Fibroblast of lung (primary cell): ENCODE results near the gene MYO1H. TPM values are rescaled to one million over a fixed set of nuclear protein-coding genes. Genes with fewer than 3 reads are reported as not detected.

Source experiments
- DNase-seq, 2 donors: peaks; one replicate each; pipeline versions ENCODE4 v3.0.0 to v3.0.0-alpha.2; 2010; ENCODE audit warnings: low read depth in 2 of 2
- H2AFZ ChIP-seq: 2 replicates; pipeline ENCODE4 v1.5.1; 2012; ENCODE audit warnings: low read length, control low read depth, inconsistent platforms
- H3K27ac ChIP-seq: 2 replicates; pipeline ENCODE4 v1.5.1; 2011; ENCODE audit warnings: low read length, control low read depth; ENCODE audit not compliant: insufficient read depth
- H3K27me3 ChIP-seq: 2 replicates; pipeline ENCODE4 v1.5.1; 2011; ENCODE audit warnings: mild to moderate bottlenecking, low read length; ENCODE audit not compliant: control insufficient read depth, insufficient read depth
- H3K36me3 ChIP-seq: 2 replicates; pipeline ENCODE4 v1.5.1; 2011; ENCODE audit warnings: low read length; ENCODE audit not compliant: control insufficient read depth, insufficient read depth
- H3K4me1 ChIP-seq: 2 replicates; pipeline ENCODE4 v1.5.1; 2011; ENCODE audit warnings: low read length; ENCODE audit not compliant: control insufficient read depth, insufficient read depth; ENCODE audit errors: extremely low read depth
- H3K4me2 ChIP-seq: 2 replicates; pipeline ENCODE4 v1.5.1; 2011; ENCODE audit warnings: low read length, control low read depth; ENCODE audit not compliant: insufficient read depth; ENCODE audit errors: extremely low read depth
- H3K4me3 ChIP-seq, 4 experiments: fragments of 200-600 bp in 1 of 4; sonication (generic) in 1 of 4; replicated peaks in 1 of 4; 2 replicates each; pipeline ENCODE4 v1.5.1; 2011 to 2016; ENCODE audit warnings: low read length in 4 of 4, low read depth in 3 of 4, mild to moderate bottlenecking in 3 of 4, control low read depth in 2 of 4, inconsistent platforms in 1 of 4, mixed read lengths in 1 of 4; ENCODE audit not compliant: insufficient read depth in 1 of 4; ENCODE audit errors: control extremely low read depth in 1 of 4
- H3K79me2 ChIP-seq: 2 replicates; pipeline ENCODE4 v1.5.1; 2012; ENCODE audit warnings: mild to moderate bottlenecking, low read length, inconsistent platforms; ENCODE audit not compliant: control insufficient read depth, insufficient read depth
- H3K9ac ChIP-seq: 2 replicates; pipeline ENCODE4 v1.5.1; 2011; ENCODE audit warnings: mild to moderate bottlenecking, low read length, control low read depth; ENCODE audit not compliant: insufficient read depth
- H3K9me3 ChIP-seq: 2 replicates; pipeline ENCODE4 v1.5.1; 2012; ENCODE audit warnings: low read depth, low read length; ENCODE audit not compliant: control insufficient read depth, insufficient read depth
- H4K20me1 ChIP-seq: 2 replicates; pipeline ENCODE4 v1.5.1; 2011; ENCODE audit warnings: low read length; ENCODE audit not compliant: control insufficient read depth, insufficient read depth; ENCODE audit errors: extremely low read depth
- EZH2 ChIP-seq: IDR thresholded peaks from 2 replicates; pipeline ENCODE4 v1.5.1; 2012; ENCODE audit warnings: low read length, control low read depth, mild to moderate bottlenecking; ENCODE audit errors: missing control alignments
- polyA plus RNA-seq, 2 donors: library from polyadenylated mRNA; depleted of rRNA in 1 of 2; stranded (reverse) in 1 of 2; unstranded in 1 of 2; fragments of >200 nt; gene quantifications; 2 replicates each; pipeline ENCODE4 v1.2.1, GENCODE V29; 2011 to 2012; ENCODE audit warnings: missing spikeins in 1 of 2
- total RNA-seq: library from RNA; depleted of rRNA; stranded (reverse); fragments of >200 nt; gene quantifications from 2 replicates; pipeline ENCODE4 v1.2.1, GENCODE V29; 2014
- TF ChIP-seq, protein P1 (sequence below), 2 donors: IDR thresholded peaks in 1 of 2; conservative IDR thresholded peaks in 1 of 2; 1 replicate in 1 of 2; 2 replicates in 1 of 2; pipeline ENCODE4 v1.5.1; 2011 to 2012; ENCODE audit warnings: low read length in 2 of 2, control low read depth in 1 of 2, inconsistent platforms in 1 of 2, low read depth in 1 of 2, mild to moderate bottlenecking in 1 of 2

Gene MYO1H
- total and polyA plus RNA-seq, 2 donors (not counting 1 experiment from before 2014, with no cell fraction given), result 0.07 TPM; not detected in 1

DNA sequence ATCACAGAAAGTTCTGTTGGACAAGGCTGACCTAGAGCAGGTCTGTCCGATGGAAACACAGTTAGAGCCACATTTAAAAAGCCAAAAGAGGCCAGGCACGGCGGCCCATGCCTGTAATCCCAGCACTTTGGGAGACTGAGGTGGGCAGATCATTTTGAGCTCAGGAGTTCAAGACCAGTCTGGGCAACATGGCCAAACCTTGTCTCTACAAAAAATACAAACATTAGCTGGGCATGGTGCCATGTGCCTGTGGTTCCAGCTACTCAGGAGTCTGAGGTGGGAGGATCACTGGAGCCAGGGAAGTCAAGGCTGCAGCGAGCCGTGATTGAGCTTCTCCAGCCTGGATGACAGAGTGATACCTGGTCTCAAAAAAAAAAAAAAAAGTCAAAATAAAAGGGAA lies 144.7 kb downstream of the MYO1H start:
- no peak overlapping the region for H3K9ac ChIP-seq
- H3K4me3 ChIP-seq, result no peak overlapping the region
- no peaks in the 10 kb centered on the region for H3K4me1 ChIP-seq
- no peaks in the 10 kb centered on the region for H4K20me1 ChIP-seq
- no peaks in the 10 kb centered on the region for H3K9me3 ChIP-seq
- H3K27ac ChIP-seq, result no peak overlapping the region
- H3K79me2 ChIP-seq, result no peaks in the 10 kb centered on the region
- no peak for DNase-seq
- no peak overlapping the region for H3K4me2 ChIP-seq
- no peaks in the 10 kb centered on the region for H3K27me3 ChIP-seq
- H3K36me3 ChIP-seq, result peaks cover 15% of the 10 kb centered on the region
- no peak overlapping the region for H2AFZ ChIP-seq
- no peak for TF ChIP-seq EZH2
- TF ChIP-seq, protein P1, sequence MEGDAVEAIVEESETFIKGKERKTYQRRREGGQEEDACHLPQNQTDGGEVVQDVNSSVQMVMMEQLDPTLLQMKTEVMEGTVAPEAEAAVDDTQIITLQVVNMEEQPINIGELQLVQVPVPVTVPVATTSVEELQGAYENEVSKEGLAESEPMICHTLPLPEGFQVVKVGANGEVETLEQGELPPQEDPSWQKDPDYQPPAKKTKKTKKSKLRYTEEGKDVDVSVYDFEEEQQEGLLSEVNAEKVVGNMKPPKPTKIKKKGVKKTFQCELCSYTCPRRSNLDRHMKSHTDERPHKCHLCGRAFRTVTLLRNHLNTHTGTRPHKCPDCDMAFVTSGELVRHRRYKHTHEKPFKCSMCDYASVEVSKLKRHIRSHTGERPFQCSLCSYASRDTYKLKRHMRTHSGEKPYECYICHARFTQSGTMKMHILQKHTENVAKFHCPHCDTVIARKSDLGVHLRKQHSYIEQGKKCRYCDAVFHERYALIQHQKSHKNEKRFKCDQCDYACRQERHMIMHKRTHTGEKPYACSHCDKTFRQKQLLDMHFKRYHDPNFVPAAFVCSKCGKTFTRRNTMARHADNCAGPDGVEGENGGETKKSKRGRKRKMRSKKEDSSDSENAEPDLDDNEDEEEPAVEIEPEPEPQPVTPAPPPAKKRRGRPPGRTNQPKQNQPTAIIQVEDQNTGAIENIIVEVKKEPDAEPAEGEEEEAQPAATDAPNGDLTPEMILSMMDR (conservative IDR thresholded peaks at IDR 0.05 in 1 of 2, IDR thresholded peaks at IDR 0.05 in 1 of 2; ENCODE audit: low read depth in 1 of 2, low read length in 2 of 2), result no peak

DNA sequence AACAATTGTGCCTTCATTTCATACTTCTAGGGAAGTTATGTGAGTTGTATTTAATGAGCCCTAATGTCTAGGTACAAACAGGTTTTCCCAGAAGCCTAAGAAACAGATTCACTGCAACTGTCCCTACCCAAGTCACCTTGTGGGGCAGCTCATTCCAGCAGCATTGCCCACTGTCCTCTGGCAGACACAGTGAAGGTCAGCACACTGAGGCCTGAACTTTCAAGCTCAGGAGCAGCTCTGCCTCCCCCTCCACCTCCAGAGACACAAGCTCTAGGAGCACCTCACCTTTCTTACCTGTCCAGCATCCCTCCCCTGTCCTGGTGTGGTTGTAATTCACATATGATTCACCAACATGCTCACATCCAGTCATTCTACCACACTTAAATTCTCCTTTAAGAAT lies 145.4 kb downstream of the MYO1H start:
- no peak overlapping the region for H3K9ac ChIP-seq
- no peak overlapping the region for H2AFZ ChIP-seq
- no peaks in the 10 kb centered on the region for H3K79me2 ChIP-seq
- no peaks in the 10 kb centered on the region for H3K9me3 ChIP-seq
- DNase-seq, result no peak
- no peak overlapping the region for H3K27ac ChIP-seq
- TF ChIP-seq, protein P1 (conservative IDR thresholded peaks at IDR 0.05 in 1 of 2, IDR thresholded peaks at IDR 0.05 in 1 of 2; ENCODE audit: low read depth in 1 of 2, low read length in 2 of 2), result no peak
- TF ChIP-seq EZH2, result no peak
- no peaks in the 10 kb centered on the region for H4K20me1 ChIP-seq
- no peaks in the 10 kb centered on the region for H3K27me3 ChIP-seq
- H3K4me3 ChIP-seq, result no peak overlapping the region
- H3K4me2 ChIP-seq, result no peak overlapping the region
- H3K36me3 ChIP-seq, result peaks cover 15% of the 10 kb centered on the region
- no peaks in the 10 kb centered on the region for H3K4me1 ChIP-seq

DNA sequence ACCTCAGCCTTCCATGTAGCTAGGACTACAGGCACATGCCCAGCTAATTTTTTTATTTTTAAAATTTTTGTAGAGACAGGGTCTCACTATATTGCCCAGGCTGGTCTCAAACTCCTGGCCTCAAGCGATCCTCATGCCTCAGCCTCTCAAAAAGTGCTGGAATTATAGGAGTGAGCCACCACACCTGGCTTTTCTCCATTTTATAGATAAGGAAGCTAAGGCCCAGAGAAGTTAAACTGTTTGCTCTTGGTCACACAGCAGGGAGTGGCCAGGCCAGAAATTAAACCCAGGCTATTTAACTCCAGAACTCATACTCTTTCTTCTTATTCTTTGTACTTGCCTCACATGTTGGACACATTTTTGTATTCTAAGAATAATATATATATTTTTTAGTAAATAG lies 146.2 kb downstream of the MYO1H start:
- Histone ChIP-seq H3K4me1 (no peaks in the 10 kb centered on the region), H4K20me1 (no peaks in the 10 kb centered on the region), H3K27ac (no peak overlapping the region), H2AFZ (no peak overlapping the region), H3K4me3 (no peak overlapping the region), H3K79me2 (no peaks in the 10 kb centered on the region), H3K9ac (no peak overlapping the region), H3K36me3 (peaks cover 13% of the 10 kb centered on the region), H3K9me3 (no peaks in the 10 kb centered on the region), H3K27me3 (no peaks in the 10 kb centered on the region), H3K4me2 (no peak overlapping the region)
- no peak for DNase-seq
- no peak for TF ChIP-seq EZH2
- TF ChIP-seq, protein P1 (conservative IDR thresholded peaks at IDR 0.05 in 1 of 2, IDR thresholded peaks at IDR 0.05 in 1 of 2; ENCODE audit: low read depth in 1 of 2, low read length in 2 of 2), result no peak
